Right renal pelvis (tissue), 4 donors: ENCODE data around the gene ATAD1. TPM values are rescaled to one million over a fixed set of nuclear protein-coding genes. Genes with fewer than 3 reads are reported as not detected.
"Not testable (repeated sequence)": the region's sequence is repeated elsewhere in the genome, so short reads cannot be mapped to it uniquely, and the experiment has no call there.

Experiments used
- DNase-seq, 4 donors: peaks; one replicate each; pipeline ENCODE4 v3.0.0-alpha.2; 2013; ENCODE audit warnings: low read depth in 4 of 4, low spot score in 3 of 4, missing footprints in 1 of 4
- polyA plus RNA-seq, 4 donors: library from polyadenylated mRNA; unstranded; fragments of 120-200 nt; gene quantifications; one replicate each; pipeline ENCODE4 v1.2.1, GENCODE V29; 2013; ENCODE audit not compliant: insufficient read length in 4 of 4

Gene ATAD1, protein sequence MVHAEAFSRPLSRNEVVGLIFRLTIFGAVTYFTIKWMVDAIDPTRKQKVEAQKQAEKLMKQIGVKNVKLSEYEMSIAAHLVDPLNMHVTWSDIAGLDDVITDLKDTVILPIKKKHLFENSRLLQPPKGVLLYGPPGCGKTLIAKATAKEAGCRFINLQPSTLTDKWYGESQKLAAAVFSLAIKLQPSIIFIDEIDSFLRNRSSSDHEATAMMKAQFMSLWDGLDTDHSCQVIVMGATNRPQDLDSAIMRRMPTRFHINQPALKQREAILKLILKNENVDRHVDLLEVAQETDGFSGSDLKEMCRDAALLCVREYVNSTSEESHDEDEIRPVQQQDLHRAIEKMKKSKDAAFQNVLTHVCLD
- polyA plus RNA-seq = 10 to 100 TPM; 54.4 to 70.5 (median 67.5) TPM

DNA sequence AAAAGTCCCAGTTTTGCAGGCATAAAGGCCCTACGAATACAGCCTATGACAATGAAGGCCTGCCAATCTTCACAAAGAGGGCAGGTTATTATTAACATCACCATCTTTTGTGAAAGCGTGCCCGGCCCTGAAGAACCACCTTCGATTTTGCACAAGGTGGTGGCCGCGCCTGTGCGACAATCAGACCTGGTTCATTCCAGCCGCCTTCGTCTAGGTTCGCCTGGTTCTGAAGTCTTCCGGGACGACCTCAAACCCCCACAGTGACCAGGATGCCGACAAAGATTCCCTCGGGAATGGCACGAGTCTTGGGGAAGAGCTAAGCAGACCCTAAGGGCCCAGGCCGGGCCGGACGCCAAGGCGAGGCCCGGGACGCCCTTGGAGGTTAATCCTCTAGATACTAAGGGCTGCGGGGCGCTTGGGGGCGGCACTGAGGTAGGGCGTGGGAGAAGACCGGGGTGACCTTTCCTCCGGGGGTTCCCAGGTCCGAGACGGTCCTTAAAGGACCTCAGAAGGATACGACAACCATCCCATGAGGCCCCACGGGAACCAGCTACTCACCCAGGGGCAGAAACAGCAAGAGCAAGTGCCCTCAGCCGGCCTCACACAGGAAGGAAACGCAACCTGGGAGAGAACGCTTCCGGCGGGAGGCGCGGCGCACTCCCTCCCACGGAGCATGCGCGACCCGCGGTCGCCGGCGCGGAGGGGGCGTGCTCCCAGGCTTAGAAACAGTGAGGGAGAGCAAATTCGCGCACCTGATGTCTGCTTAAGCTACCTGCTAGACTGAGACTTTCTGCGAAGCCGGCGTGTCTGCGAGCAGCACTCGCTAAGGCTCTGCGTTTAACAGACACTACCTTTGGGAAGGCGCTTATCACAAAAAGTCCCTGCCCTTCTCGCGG is at the start of gene ATAD1:
ATAD1 (minus strand) TSS at position 618 of the 896 bp plus-strand sequence. CDS start 3,627 bp downstream, outside the sequence.
- DNase-seq = peak; percentile 72 to 84 (median 78)

DNA sequence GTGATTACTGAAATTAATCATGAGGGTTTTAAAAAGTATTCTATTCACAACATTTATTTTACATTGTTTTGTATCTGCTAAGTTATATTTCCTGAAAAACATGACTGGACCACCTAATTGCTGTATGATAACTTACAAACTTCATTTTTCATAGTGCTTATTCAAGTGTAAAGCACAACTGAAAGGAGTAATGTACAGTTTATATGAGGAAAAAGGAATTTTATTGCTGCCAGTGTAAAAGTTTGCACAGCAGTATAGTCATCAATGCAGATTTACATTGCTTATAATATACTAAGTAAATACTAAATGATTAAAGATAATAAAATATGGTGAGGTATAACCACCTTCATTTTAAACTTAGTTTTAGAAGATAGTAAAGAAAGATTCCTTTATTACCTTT is 49.4 kb upstream of the ATAD1 start:
- DNase-seq = peak in 1 of 4 donors; percentile 23

DNA sequence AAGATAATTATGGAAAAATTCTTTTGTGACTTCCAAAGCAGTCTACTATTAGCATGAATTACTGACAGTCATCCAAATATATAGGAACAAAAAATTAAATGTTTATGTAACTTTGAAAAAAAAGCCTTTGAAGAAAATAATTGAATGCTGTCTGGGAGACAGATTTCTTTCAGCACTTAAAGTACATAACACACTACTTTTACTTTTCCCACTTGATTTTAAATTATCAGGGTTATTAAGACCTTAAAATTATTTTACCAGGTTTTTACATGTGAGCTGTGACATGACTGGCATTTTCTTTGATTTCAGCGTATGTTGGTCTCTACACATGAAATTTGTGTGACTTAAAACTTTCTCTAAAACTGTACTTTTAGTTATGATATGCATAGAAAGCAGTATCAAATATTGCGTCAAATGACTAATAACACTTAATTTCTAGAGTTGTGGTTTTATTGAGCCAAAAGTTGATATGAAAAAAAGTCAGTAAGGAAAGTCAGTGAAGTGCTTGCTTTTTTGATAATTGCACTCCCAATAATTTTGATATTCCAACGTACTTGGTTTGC is 48.5 kb upstream of the ATAD1 start:
- no peak for DNase-seq

DNA sequence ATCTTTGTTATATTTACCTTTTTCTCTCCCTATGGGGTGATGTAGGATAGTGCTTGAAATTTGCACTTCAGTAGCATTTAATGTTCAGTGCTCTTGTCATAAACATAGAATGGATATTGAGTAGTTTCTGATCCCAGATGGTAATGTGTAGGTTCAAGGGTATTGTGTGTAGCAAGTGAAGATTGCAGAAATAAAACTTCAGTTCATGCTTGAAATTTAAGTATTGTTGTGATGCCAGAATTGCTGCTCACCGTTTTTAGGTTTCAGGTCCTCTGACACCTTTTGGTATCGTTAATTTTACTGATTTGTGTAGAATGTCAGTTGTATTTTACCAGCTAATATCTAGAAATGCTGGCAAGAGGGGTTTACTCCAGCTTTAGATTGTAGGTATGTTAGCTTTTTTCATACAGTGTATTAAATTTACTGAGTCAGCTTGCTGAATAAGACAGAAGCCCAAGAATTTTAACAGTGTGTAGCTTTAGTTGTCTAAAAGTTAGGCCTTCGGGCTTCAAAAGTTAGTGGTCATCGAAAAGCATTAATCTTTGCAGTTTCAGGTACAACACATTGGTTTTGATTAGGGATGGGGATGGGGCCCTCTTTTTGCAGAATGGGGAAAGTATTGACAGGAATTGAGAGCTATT is 47.3 kb upstream of the ATAD1 start:
- DNase-seq = peak in 1 of 4 donors; percentile 30

DNA sequence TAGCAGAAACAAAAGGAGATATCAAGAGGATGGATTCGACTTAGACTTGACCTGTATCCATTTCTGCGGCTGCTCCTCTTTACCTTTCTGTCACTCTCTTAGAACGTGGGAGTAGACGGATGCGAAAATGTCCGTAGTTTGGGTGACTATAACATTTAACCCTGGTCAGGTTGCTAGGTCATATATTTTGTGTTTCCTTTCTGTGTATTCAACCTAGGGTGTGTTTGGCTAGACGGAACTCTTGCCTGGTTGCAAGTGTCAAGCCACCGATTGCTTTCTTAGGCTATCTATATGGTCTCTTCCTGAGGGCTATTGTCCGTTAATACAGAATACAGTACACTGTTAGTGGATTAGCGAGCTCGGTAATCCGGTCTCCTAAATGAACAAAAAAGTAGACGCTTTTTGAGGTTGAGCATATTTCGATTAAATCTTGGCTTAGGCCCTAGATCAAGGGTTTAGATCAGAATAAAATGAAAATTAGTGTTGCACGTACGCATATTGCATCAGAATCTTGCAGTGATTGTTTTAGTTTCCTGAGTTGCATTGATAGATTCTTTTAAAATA is 46.6 kb upstream of the ATAD1 start:
- peak in 1 of 4 donors; percentile 31 for DNase-seq

DNA sequence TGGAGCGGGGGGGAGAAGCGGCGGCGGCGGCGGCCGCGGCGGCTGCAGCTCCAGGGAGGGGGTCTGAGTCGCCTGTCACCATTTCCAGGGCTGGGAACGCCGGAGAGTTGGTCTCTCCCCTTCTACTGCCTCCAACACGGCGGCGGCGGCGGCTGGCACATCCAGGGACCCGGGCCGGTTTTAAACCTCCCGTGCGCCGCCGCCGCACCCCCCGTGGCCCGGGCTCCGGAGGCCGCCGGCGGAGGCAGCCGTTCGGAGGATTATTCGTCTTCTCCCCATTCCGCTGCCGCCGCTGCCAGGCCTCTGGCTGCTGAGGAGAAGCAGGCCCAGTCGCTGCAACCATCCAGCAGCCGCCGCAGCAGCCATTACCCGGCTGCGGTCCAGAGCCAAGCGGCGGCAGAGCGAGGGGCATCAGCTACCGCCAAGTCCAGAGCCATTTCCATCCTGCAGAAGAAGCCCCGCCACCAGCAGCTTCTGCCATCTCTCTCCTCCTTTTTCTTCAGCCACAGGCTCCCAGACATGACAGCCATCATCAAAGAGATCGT is 46.0 kb upstream of the ATAD1 start:
- not testable (repeated sequence) for DNase-seq

DNA sequence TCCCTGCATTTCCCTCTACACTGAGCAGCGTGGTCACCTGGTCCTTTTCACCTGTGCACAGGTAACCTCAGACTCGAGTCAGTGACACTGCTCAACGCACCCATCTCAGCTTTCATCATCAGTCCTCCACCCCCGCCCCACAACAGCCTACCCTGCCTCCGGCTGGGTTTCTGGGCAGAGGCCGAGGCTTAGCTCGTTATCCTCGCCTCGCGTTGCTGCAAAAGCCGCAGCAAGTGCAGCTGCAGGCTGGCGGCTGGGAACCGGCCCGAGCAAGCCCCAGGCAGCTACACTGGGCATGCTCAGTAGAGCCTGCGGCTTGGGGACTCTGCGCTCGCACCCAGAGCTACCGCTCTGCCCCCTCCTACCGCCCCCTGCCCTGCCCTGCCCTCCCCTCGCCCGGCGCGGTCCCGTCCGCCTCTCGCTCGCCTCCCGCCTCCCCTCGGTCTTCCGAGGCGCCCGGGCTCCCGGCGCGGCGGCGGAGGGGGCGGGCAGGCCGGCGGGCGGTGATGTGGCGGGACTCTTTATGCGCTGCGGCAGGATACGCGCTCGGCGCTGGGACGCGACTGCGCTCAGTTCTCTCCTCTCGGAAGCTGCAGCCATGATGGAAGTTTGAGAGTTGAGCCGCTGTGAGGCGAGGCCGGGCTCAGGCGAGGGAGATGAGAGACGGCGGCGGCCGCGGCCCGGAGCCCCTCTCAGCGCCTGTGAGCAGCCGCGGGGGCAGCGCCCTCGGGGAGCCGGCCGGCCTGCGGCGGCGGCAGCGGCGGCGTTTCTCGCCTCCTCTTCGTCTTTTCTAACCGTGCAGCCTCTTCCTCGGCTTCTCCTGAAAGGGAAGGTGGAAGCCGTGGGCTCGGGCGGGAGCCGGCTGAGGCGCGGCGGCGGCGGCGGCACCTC is 45.3 kb upstream of the ATAD1 start, which contains the start of the genes KLLN and PTEN:
KLLN (minus strand) TSS at position 481 of the 891 bp plus-strand sequence. CDS start 1,046 bp downstream, outside the sequence.
PTEN (plus strand) TSS at position 573 of the 891 bp plus-strand sequence. CDS start 845 bp downstream, outside the sequence.
- DNase-seq = peak; percentile 81 to 88 (median 84)

DNA sequence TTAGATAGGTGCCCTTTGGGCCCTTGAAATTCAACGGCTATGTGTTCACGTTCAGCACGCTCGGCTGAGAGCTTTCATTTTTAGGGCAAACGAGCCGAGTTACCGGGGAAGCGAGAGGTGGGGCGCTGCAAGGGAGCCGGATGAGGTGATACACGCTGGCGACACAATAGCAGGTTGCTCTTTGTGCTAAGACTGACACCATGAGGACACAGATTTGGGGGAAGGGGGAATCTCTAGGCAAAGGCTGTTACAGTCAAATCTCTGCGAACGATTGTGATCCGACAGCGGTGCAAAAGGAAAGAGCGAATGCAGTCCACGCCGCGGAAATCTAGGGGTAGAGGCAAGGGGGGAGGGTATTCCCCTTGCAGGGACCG is 44.6 kb upstream of the ATAD1 start:
- no peak for DNase-seq

DNA sequence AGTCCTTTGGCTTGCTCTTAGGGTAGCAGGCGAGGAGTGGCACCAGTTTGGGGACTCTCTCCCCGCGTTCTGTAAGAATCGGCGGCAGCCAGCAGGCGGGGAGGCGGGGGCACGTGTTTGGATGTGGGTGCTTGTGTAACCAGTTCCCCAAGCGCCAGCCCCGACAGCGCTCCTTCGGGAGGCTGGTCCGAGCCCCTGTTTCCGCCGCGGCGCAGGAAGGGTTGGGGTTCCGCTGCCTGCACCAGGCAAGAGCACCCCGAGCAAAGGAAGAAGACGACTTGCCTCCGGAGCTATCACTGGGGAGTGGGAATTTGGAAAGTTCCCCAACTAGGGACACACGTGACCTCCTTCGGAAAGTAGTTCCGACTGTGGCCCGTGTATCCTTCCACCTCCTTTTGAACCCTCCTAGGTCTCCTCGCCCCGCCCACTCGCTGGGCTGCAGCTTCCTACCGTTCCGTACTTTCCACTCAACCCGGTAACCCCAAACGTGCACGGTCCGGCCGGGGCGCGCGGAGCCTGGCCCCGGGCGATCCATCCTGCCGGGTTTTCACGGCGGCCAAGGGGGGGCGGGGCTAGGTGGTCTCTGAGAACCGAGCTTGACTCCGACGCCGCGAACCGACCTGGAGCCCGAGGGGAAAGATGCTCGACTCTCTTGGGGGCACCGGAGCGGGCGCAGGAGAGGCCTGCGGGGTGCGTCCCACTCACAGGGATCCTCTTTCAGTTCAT is 44.1 kb upstream of the ATAD1 start:
- DNase-seq = peak; percentile 92 to 97 (median 96)

DNA sequence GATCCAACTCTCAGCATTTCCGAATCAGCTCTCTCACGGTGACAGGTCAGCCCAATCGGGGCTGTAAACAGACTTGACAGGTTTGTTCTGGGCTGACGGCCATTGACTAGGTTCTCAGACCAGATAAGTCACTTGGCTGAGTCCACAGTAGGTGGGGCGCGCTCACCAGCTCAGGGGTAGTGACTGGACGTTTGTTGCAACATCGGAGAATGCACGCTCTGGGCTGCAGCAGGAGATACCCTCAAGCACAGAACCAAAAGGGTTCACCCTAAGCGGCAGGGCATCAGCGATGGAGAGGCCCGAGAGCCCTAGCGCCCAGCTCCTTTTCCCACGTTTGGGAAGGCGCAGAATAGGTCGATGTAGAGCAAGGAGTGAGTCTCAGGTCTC is 43.5 kb upstream of the ATAD1 start:
- peak in 1 of 4 donors; percentile 43 for DNase-seq

DNA sequence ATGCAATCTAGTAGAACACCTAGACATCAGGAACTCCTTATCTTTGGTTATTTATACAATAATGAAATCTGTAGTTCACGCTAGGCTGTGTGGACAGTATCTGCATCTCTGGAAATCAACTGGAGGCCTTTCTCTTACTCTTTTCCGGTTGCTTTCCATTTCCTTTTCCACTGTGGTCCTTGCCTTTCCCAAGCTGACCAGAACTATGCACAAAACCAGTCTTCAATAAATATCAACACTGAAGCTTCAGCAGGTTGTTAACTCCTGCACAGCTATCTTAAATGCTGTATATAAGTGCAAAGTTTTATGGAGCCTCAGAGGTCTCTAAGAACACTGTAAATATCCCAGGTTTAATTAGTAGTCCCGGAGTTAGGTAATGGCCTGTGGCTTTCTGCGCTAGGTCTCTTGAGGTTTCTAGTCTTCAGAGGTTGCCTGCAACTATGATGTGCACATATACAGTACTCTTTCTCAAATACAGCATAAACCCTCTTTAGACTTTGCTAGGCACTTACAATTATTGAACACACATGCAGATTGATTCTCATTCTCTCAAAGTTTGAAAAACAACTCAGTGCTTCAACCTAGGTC is 42.9 kb upstream of the ATAD1 start:
- DNase-seq = no peak

DNA sequence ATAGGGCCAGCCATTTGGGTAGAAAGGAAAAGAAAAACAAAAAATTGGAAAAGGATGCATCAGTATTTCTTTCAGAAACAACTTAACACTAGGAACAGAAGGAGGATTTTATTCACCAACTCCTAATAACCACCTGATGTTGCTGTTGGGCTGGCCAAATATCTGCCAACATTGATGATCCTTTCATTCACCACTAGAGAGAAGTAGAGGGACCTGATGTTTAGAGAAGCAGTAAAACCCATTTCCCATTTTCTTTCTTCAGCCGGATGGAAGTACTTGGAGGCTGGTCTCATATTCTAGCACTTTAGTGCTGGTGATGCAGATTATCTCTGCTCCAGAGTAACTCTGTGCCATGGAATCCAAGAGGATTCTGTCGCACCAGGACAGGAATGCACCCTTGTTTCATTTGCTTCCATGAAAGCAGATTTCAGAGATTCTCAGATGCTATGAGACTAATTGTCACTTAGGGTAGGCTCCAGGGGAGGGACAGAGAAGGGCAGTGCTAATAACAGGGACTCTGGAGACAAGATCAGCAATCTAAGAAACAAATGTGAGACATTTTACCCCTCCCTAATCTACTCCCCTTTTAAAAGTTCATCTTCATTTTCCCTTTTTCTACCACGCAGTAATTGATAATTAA is 42.2 kb upstream of the ATAD1 start:
- DNase-seq = peak in 1 of 4 donors; percentile 22

DNA sequence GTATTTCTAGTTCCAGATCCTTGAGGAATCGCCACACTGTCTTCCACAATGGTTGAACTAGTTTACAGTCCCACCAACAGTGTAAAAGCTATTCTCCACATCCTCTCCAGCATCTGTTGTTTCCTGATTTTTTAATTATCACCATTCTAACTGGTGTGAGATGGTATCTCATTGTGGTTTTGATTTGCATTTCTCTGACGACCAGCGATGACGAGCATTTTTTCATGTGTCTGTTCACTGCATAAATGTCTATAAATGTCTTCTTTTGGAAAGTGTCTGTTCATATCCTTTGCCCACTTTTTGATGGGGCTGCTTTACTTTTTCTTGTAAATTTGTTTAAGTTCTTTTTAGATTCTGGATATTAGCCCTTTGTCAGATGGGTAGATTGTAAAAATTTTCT is 37.6 kb upstream of the ATAD1 start:
- not testable (repeated sequence) for DNase-seq

DNA sequence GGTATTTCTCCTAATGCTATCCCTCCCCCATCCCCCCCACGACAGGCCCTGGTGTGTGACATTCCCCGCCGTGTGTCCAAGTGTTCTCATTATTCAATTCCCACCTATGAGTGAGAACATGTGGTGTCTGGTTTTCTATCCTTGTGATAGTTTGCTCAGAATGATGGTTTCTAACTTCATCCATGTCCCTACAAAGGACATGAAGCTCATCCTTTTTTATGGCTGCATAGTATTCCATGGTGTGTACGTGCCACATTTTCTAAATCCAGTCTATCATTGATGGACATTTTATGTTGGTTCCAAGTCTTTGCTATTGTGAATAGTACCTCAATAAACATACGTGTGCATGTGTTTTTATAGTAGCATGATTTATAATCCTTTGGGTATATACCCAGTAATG is 37.2 kb upstream of the ATAD1 start:
- not testable (repeated sequence) for DNase-seq

DNA sequence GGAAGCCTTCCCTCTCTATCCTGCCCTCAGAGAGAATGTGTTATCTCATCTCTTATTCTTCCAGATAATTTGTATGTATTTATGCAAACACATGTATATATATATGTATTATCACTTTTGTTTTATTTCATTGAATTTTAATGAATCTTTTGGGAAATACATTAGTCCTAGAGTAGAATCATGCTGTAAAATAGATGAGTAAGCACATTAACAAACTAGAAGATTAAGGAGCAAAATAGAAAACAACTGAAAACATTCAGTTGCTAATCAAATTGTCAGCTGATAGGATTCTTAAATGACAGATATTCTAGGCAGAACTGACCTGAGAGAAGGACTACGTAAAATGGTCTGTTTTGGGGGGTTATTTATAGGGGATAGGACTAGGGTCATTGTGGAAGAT is 34.1 kb upstream of the ATAD1 start:
- DNase-seq = no peak

DNA sequence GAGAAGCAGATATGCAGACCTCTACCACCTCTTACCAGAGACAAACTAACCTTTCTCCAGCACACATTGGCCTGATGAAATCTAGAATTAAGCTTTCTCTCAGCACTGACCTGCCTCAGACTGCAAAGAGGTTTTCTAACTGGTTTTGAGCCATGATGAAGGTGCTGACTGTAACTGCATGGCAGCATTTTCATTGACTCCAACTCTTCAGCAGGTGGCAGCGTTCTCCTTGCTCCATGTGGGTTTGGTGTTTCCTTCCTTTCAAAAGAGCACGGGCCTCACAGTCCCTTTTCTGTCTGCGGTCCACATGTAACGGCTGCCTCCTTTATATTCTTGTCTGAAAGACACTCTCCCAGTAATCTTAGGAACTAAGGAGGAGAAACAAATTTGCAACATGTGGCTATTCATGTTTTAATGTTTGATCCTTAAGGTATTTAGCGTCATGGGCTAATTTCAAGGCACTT is 32.7 kb upstream of the ATAD1 start:
- DNase-seq = peak in 1 of 4 donors; percentile 43

DNA sequence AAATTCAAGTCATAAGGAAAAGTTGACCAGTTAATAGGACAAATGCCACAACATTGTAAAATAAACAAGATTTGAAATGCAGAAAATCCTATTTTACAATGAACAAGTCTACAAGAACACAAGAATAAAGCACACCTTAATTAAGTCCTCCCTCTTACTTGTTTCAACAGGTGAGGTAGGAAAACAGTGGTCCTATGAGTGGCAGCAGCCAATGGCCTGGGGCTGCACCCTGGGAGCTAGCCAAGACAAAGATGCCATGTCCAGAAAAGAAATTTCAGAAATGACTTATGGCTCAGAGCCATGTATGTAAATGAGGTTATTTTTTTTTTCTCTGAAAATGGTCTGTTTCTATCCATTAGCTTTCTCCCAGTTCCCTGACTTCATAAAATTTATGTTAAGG is 31.0 kb upstream of the ATAD1 start:
- no peak for DNase-seq
